Esophagus (tissue), 2 donors: Measurements from ENCODE around the gene KIAA1958. TPM values are rescaled to one million over a fixed set of nuclear protein-coding genes. Genes with fewer than 3 reads are reported as not detected.

Experiments used
- H3K27ac ChIP-seq, 2 donors: one replicate each; pipeline ENCODE4 v1.5.1; 2013; ENCODE audit warnings: low read depth in 2 of 2, mild to moderate bottlenecking in 2 of 2, inconsistent platforms in 1 of 2, low read length in 1 of 2, moderate library complexity in 1 of 2
- H3K27me3 ChIP-seq, 2 donors: one replicate each; pipeline ENCODE4 v1.6.1; 2013; ENCODE audit warnings: low read length in 2 of 2, control low read depth in 1 of 2, mild to moderate bottlenecking in 1 of 2; ENCODE audit not compliant: insufficient read depth in 2 of 2, control insufficient read depth in 1 of 2
- H3K36me3 ChIP-seq, 2 donors: one replicate each; pipeline ENCODE4 v1.6.1; 2013; ENCODE audit warnings: low read length in 1 of 2; ENCODE audit not compliant: control insufficient read depth in 2 of 2, insufficient read depth in 2 of 2
- H3K4me1 ChIP-seq, 2 donors: one replicate each; pipeline ENCODE4 v1.6.1; 2013; ENCODE audit warnings: low read length in 1 of 2; ENCODE audit not compliant: control insufficient read depth in 2 of 2, insufficient read depth in 2 of 2
- H3K4me3 ChIP-seq, 2 donors: one replicate each; pipeline ENCODE4 v1.5.1; 2013; ENCODE audit warnings: low read length in 2 of 2, mild to moderate bottlenecking in 2 of 2, low read depth in 1 of 2, moderate library complexity in 1 of 2
- H3K9me3 ChIP-seq, 2 donors: one replicate each; pipeline ENCODE4 v1.6.1; 2013; ENCODE audit warnings: mild to moderate bottlenecking in 2 of 2, low read depth in 1 of 2, low read length in 1 of 2, moderate library complexity in 1 of 2; ENCODE audit not compliant: control insufficient read depth in 2 of 2, insufficient read depth in 1 of 2
- WGBS, 2 donors: extraction: QIAGEN DNeasy Blood & Tissue Kit; methylation state at CpG; one replicate each; pipeline ENCODE4 v1.1.7; 2013; 5-methylcytosine and 5-hydroxymethylcytosine counted together
- polyA plus RNA-seq, 2 donors: library from polyadenylated mRNA; stranded (reverse); fragments of 200-250 nt; gene quantifications; one replicate each; pipeline ENCODE4 v1.2.3, GENCODE V29; 2013
- donor health status: healthy with polysubstance abuse.
- donor health status: Bipolar disorder and iron deficiency.

Gene KIAA1958
- polyA plus RNA-seq, 2 donors, result 0.71 to 0.81 TPM

GRCh38 chr9:112462855-112463254, 23.8 kb upstream of the KIAA1958 start:
- no peaks in the 10 kb centered on the region for H3K9me3 ChIP-seq
- no peaks in the 10 kb centered on the region for H3K4me1 ChIP-seq
- no peaks in the 10 kb centered on the region for H3K27me3 ChIP-seq
- H3K4me3 ChIP-seq, result no peak overlapping the region
- WGBS, 2 donors, result 95 to 97% methylated on average over 1 of the region's 1 CpG
- H3K36me3 ChIP-seq, result no peaks in the 10 kb centered on the region
- no peak overlapping the region for H3K27ac ChIP-seq

- 88 to 95% methylated on average over 4 of the region's 4 CpGs for WGBS, 2 donors
- H3K36me3 ChIP-seq, result no peaks in the 10 kb centered on the region
Observed at GRCh38 chr9:112465352-112465751, 21.3 kb upstream of the KIAA1958 start.

GRCh38 chr9:112472996-112473395, 13.6 kb upstream of the KIAA1958 start:
- no peaks in the 10 kb centered on the region for H3K27me3 ChIP-seq
- H3K4me1 ChIP-seq, result no peaks in the 10 kb centered on the region
- H3K4me3 ChIP-seq, result no peak overlapping the region
- WGBS, 2 donors, result 81 to 86% methylated on average over 3 of the region's 3 CpGs
- peaks cover 3 to 6% of the 10 kb centered on the region in 2 donors for H3K36me3 ChIP-seq
- H3K9me3 ChIP-seq, result peaks cover 0 to 2% of the 10 kb centered on the region in 2 donors
- no peak overlapping the region for H3K27ac ChIP-seq

More at GRCh38 chr9:112465352-112465751, 21.3 kb upstream of the KIAA1958 start:
- no peaks in the 10 kb centered on the region for H3K9me3 ChIP-seq
- no peak overlapping the region for H3K4me3 ChIP-seq
- no peak overlapping the region for H3K27ac ChIP-seq
- no peaks in the 10 kb centered on the region for H3K4me1 ChIP-seq
- H3K27me3 ChIP-seq, result no peaks in the 10 kb centered on the region

- H3K27ac ChIP-seq, result no peak overlapping the region
- no peaks in the 10 kb centered on the region for H3K27me3 ChIP-seq
- H3K36me3 ChIP-seq, result peaks cover 3 to 6% of the 10 kb centered on the region in 2 donors
- H3K4me3 ChIP-seq, result no peak overlapping the region
- 97 to 100% methylated on average over 2 of the region's 2 CpGs for WGBS, 2 donors
- no peaks in the 10 kb centered on the region for H3K4me1 ChIP-seq
- H3K9me3 ChIP-seq, result peaks cover 0 to 2% of the 10 kb centered on the region in 2 donors
Observed at GRCh38 chr9:112473986-112474385, 12.6 kb upstream of the KIAA1958 start.

- Histone ChIP-seq H3K27ac (no peak overlapping the region), H3K27me3 (no peaks in the 10 kb centered on the region), H3K36me3 (peaks cover 3 to 6% of the 10 kb centered on the region in 2 donors), H3K9me3 (peaks cover 0 to 2% of the 10 kb centered on the region in 2 donors), H3K4me1 (no peaks in the 10 kb centered on the region), H3K4me3 (no peak overlapping the region)
- WGBS, 2 donors, result 97 to 100% methylated on average over 1 of the region's 1 CpG
Observed at GRCh38 chr9:112475318-112475717, 11.3 kb upstream of the KIAA1958 start.

- Histone ChIP-seq H3K4me3 (no peak overlapping the region), H3K4me1 (no peaks in the 10 kb centered on the region), H3K27ac (no peak overlapping the region), H3K36me3 (peaks cover 3 to 6% of the 10 kb centered on the region in 2 donors), H3K9me3 (peaks cover 0 to 2% of the 10 kb centered on the region in 2 donors), H3K27me3 (no peaks in the 10 kb centered on the region)
- 92 to 98% methylated on average over 2 of the region's 2 CpGs for WGBS, 2 donors
Observed at GRCh38 chr9:112477330-112477729, 9.3 kb upstream of the KIAA1958 start.

GRCh38 chr9:112479221-112479620, 7.4 kb upstream of the KIAA1958 start:
- no peak overlapping the region for H3K27ac ChIP-seq
- H3K4me1 ChIP-seq, result no peaks in the 10 kb centered on the region
- H3K4me3 ChIP-seq, result no peak overlapping the region
- H3K9me3 ChIP-seq, result peaks cover 0 to 2% of the 10 kb centered on the region in 2 donors
- no peaks in the 10 kb centered on the region for H3K27me3 ChIP-seq
- H3K36me3 ChIP-seq, result peaks cover 3 to 6% of the 10 kb centered on the region in 2 donors

- Histone ChIP-seq H3K36me3 (no peaks in the 10 kb centered on the region), H3K4me3 (no peak overlapping the region), H3K9me3 (no peaks in the 10 kb centered on the region), H3K4me1 (no peaks in the 10 kb centered on the region), H3K27me3 (no peaks in the 10 kb centered on the region), H3K27ac (no peak overlapping the region)
- 87% methylated on average over 2 of the region's 2 CpGs for WGBS, 2 donors
Observed at GRCh38 chr9:112484607-112485006, 2.0 kb upstream of the KIAA1958 start.

- Histone ChIP-seq H3K27me3 (no peaks in the 10 kb centered on the region), H3K9me3 (no peaks in the 10 kb centered on the region), H3K4me1 (no peaks in the 10 kb centered on the region), H3K36me3 (no peaks in the 10 kb centered on the region), H3K27ac (no peak overlapping the region), H3K4me3 (peak overlapping the region in 1 of 2 donors; percentile 75)
- WGBS, 2 donors, result 87 to 88% methylated on average over 3 of the region's 3 CpGs
Observed at GRCh38 chr9:112485574-112485973, 1.1 kb upstream of the KIAA1958 start.

GRCh38 chr9:112487008-112487798, 576 bp downstream of the KIAA1958 start:
- Histone ChIP-seq H3K27ac (peak overlapping the region; percentile 34 to 51), H3K36me3 (no peaks in the 10 kb centered on the region), H3K4me3 (peak overlapping the region; percentile 75 to 79), H3K27me3 (no peaks in the 10 kb centered on the region), H3K9me3 (no peaks in the 10 kb centered on the region), H3K4me1 (no peaks in the 10 kb centered on the region)
- WGBS, 2 donors, result 0% methylated on average over 50 to 80 of the region's 80 CpGs
